GM21786 (cell line): ENCODE measurements around the gene KLHL7.

ENCODE experiments used
- ATAC-seq: cut with Tn5 transposase; IDR thresholded peaks from one replicate; pipeline ENCODE4 v1.9.1; 2021; ENCODE audit not compliant: unreplicated experiment

Gene KLHL7, protein sequence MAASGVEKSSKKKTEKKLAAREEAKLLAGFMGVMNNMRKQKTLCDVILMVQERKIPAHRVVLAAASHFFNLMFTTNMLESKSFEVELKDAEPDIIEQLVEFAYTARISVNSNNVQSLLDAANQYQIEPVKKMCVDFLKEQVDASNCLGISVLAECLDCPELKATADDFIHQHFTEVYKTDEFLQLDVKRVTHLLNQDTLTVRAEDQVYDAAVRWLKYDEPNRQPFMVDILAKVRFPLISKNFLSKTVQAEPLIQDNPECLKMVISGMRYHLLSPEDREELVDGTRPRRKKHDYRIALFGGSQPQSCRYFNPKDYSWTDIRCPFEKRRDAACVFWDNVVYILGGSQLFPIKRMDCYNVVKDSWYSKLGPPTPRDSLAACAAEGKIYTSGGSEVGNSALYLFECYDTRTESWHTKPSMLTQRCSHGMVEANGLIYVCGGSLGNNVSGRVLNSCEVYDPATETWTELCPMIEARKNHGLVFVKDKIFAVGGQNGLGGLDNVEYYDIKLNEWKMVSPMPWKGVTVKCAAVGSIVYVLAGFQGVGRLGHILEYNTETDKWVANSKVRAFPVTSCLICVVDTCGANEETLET

DNA sequence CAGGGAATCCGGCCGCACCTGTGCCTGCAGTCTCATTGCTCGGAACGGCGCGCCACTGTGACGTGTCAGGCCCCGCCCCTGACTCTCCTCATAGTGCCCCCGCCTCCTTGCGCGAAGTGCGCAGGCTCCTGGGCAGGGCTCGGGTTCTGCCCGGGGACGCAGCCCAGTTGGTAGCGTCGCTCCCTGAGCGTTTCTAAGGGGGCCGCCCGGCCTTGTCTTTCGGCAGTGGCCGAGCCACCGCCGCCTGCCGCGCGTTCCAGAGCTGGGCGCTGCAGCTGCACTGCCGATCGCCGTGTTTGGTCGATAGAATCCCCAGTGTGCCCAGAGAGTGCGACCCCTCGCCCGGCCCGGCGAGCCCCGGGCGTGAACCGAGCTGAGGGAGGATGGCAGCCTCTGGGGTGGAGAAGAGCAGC, at the start of gene KLHL7:
Gene KLHL7, plus strand, starts transcription at position 142 of the 413 bp plus-strand sequence. Its CDS starts 242 bp downstream, at position 384.
- peak; percentile 90 for ATAC-seq

DNA sequence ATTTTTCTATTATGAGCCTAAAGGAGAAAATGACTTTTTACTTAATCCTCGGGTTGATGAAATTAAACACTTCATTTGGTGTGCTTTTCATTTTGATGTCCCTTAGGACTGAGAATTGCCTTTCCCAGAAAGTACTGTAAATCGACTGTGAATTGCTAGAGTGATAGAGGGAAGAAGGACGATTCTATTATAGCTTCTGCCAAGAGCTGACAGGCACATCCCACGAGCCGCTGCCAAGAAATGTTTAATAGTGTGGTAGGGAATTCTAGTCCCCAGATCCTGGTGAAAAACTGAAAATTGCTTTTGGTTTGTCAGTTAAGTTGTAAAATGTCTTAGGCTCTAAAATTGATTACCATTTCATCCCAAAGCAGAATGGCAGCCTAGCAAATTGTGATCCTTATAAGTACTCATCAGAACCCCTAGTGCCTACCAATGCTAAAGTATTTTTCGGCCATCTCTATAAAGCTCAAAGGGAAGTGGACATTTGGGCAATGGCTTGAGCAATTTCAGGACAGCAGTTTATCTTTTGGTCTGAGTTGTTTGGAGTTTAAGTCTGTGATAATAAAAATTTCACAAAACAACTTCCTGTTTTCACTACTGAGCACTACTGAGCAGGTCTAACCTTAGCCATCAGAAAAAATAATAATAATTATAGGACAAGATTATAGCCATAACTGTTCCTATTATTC, 47.0 kb upstream of the KLHL7 start:
- no peak for ATAC-seq

DNA sequence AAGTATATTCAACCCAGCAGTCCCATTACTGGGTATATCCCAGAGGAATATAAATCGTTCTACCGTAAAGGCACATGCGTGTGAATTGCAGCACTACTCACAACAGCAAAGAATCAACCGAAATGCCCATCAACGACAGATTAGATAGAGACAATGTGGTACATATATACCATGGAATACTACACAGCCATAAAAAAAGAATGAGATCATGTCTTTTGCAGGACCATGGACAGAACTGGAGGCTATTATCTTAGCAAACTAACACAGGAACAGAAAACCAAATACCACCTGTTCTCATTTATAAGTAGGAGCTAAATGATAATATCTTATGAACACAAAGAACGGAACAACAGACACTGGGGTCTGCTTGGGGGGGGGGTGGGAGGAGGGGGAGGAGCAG, 44.3 kb upstream of the KLHL7 start:
- ATAC-seq: no peak

DNA sequence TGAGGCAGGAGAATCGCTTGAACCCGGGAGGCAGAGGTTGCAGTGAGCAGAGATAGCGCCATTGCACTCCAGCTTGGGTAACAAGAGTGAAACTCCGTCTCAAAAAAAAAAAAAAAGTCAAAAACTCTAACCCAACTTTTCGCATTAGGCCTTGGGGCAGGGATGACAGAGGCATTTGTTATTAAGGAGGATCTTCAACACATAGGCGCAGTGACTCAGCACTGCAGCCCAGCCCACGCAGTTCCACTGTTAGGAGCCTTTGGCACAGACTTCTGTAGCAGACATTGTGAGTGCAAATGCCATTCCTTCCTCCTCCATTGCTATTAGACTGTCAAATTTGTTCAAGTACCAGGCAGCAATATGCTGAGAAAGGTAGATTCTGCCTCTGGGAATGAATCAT, 43.1 kb upstream of the KLHL7 start:
- no peak for ATAC-seq

DNA sequence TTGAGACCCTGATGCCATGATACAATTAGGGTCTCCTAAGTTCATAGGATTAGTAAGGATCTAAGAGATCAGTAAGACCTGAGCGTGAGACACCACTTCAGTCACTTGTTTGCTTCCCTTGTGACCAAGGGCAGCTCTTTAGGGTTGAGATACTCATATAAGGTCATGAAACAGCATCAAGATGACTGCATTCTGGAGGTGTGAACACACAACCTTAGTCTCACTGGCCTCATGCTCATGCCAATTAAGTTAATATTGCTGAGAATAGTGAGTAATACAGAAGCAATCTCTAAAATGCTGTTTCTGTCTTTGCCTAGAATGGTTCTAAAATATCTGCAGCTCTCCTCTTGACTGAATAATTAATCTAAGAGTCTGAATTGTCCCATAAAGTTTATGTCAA, 39.6 kb upstream of the KLHL7 start:
- no peak for ATAC-seq

DNA sequence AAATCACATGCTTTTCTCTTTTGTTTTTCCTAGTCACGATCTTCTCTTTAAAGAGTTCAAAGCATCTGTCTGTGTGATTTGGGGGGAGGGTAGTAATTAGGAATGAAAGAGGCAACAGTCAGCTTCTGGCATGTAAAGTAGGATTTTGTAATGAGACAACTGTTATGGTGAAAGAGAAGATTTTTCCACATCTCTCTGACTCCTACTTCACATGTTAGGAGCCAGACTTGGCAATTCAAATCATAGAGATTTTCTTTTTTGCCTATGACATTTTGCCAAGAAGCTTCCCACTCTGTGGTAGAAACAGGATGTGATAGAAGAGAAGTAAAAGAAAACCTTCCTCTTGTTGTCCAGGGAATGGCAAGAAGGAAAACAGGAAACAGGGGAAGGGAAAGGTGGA, 38.3 kb upstream of the KLHL7 start:
- no peak for ATAC-seq

DNA sequence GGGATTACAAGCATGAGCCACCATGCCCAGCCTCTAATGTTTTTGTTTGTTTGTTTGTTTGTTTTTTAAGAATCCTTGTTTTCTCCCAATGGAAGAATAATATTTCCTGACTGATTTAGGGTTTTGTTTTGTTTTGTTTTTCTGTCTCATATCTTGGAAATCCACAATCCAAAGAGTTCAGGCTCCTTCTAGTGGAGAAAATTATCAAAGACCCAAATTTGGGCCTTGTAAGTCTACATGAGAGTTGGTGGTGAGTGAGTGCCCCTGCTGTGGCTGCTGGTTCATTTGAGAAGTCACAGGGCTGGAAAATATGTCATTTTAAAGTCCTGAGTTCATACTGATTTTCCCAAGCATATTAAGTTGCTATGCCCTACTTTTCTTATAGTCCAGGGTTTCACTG, 33.5 kb upstream of the KLHL7 start:
- ATAC-seq: no peak

DNA sequence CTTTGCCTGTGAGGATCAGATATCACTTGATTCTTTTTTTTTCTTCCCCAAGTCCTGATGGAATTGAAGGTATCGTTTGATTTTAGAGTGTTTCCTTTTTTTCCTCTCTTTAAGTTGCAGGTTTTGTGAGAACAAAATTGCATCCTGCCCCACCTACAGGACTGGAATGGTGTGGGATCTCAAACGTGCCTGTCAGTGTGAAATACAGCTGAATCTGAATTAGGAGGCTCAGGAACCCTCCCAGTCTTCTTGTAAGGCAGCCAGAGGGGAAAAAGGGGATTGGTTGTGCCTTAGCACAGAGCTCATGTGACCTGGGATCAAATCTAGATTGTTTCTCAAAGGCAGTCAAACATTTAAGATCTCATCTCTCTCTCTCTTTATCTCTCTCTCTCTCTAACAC, 32.7 kb upstream of the KLHL7 start:
- ATAC-seq: no peak

DNA sequence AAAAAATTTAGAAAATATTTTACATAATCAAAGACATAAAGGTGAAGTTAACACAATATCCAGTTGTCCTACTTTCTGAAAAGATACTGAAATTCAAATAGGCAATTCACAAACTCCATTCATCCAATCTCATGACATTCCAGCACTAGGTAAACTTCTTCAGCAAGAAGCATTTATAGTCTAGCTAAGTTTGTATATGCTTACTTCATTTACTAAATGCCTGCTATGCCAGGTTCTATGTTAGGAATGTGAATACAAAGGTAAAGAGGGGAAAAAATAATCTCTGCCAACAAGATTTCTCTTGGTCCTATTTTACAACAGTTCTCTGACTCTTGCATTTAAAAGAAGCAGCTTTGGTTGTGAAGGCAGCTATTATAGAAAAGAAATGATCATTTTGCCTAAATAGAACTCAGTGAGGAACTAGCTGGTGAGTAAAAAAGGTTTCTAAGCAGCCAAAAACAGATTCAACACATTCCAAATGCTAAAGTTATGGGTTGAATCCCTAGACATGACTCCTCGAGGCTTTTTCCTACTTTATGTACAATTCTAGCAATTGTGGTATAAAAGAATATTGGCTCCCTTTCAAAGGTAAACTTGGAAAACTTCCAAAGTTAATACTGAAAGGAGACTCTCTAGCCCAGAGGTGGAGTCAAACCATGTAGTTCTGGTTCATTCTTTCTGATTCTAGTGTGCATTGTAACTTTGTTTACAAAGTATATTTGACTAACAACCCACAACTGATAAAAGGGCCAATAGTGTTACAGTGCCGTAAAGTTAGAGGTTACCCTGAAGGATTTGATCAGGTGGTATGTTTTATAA, 30.9 kb upstream of the KLHL7 start:
- ATAC-seq: no peak

DNA sequence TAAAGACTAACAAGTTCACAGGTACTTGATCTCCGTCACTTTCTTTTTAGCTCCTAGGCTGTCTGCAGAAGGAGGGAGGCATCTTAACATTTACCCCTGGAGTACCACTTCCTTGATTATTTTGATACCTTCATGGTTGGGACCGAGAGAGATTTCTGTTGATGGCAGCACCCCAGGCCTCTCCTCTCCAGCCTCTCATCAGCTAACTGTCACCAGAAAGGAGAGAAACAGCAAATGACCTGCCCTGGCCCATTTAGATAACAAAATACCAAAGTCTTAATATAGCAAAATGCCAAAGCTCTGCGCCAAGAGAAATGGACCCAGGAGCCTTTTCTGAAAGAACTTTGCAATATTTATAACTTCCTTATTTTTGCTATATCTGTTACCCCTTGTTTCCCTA, 30.0 kb upstream of the KLHL7 start:
- no peak for ATAC-seq

DNA sequence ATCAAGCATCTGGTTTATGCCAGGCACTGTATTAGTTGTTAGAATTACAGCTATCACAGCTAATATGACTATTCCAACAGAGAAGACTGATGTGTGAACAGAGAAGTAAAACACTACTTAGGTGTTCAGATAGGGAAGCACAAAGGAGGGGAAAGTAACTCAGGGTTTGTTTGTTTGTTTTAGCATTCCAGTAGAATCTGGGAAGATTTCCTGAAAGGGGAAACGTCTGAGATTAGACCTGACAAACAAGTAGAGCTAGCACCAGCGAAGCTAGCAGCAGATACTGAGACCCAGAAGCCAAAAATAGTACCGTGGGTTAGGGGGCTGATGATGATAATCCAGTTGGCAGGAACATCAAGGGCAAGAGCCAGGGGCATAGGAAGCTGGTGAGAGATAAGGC, 28.8 kb upstream of the KLHL7 start:
- ATAC-seq: no peak

DNA sequence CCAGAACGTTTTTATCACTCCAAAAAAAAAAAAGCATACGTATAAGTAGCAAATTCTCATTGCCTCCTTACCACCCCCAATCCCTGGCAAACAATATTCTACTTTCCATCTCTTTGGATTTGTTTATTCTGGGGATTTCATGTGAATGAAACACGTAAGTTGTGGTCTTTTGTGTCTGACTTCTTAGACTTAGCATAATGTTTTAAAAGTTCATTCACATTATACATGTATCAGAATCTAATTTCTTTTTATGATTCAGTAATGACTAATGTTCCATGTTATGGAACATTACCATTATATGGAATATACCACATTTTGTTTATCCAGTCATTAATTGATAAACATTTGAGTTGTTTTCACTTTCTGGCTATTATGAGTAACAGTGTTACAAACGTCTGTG, 12.5 kb upstream of the KLHL7 start:
- ATAC-seq: no peak

DNA sequence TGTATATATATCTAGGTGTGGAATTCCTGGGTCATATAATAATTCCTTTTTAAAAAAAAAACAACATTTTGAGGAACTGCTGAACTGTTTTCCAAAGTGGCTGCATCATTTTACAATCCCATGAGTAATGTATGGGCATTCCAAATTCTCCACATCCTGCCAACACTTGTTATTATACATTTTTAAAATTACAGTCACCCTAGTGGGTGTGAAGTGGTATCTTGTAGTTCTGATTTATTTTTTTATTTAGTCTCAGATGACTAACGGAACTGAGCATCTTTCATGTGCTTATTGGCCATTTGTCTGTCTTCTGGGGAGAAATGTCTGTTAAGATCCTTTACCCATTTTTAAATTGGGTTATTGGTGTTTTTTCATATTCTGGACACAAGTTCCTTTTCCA, 12.0 kb upstream of the KLHL7 start:
- no peak for ATAC-seq

DNA sequence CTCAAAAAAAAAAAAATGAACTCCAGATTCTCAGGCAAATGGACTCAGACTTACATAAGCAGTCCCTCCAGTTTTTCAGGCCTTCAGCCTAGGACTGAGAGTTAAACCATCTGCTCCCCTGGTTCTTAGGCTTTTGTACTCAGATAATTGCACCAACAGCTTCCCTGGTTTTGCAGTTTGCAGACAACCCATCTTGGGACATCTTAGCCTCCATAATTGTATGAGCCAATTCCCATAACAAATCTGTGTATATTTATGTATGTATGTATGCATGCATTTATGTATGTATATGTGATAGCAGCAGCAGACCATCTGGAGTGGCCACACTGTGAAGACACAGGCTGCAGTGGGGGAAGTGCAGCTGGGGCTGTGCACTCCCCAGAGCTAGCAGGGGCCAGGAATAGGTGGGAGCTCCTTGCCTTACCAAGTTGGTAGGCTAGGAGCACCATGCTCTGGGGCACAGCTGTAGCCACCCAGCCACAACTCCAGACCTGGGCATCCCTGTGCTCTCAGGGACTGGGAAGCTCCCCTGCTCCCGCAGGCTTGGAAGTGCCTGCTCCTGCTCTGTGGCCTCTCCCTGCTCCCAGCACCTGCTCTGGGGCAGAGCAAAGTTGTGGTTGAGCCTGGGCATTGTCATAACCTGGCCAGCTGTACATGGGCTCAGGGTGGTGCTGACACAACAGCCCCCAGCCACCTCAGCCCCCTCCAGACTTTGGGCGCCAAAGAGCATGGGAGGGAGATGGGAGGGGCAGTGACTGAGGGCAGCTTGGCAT, 8.9 kb upstream of the KLHL7 start:
- ATAC-seq: no peak

DNA sequence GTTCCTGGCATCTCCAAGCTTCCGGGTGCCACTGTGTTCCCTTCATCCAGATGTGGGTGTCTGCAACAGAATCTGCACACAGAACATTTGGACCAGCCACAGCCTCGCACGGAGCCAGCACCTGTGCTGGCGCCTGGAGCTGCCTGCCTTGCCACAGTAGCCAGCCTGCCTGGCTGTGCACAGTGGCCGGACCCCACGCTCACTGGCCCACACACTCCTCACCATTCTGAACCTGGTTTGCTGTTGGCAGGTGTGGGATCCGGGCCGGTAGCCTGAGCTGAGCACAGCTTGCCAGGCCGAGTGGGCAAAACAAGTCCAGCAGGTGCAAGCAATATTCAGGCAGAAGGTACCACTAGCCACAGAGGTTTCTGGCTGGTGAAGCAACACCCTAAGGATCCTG, 7.6 kb upstream of the KLHL7 start:
- no peak for ATAC-seq

DNA sequence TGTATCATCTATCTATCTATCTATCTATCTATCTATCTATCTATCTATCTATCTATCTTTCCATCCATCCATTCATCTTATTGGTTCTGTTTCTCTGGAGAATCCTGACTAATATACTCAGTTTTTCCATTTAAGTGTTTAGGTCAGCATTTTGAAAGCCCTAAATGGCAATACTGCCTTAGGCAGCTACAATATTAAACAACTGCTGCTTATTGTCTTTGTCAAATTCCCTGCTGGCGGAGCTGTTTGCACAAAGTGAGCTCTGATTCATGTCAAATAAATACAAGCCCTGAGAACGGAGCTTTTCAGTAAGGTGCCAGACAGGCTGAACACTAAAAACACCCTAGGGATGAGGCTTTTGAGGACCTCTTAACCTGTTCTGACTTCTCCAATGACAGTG, 7.1 kb upstream of the KLHL7 start:
- ATAC-seq: no peak

DNA sequence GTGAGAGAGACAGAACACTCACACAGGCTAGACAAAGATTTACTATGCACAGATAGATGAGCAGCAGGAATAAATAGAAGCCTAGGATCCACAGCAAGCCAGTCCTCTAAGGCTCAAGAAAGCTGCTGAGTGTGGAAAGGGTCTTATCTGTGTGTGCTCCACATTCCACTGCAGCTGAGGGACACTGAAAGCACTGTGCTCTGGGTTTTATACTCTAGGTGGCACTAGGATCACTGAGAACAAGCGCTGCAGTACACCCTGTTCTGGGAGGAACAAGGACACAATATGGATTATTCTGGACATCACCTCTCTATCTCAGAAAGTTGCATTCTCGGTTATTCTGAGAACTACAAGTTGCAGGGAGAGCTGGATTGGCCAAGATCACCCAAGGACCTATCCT, 4.9 kb upstream of the KLHL7 start:
- no peak for ATAC-seq

DNA sequence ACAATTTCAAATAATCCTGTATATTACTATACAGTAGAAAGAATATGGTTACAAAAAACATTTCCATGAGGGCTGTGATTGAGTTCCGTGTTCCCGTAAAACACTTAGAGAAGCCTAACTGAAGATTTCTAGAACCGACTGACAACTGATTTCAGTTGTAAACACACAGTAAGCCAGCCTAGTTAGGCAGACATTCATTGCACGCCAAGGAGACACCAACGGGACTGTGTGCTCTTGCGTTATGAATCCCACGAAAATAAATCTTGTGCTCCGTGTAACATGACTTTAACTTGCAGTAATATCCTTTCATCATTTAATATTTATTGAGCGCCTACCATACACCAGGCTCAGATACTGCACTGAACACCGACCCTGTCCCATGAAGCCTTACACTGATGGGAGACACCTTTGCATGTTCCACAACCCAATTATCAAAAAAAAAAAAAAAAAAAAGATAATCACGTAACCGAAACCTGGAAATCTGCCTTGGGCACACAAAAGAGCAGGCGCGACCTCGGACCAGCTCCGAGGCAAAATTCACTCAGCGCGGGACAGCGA, 420 bp upstream of the KLHL7 start:
- peak; percentile 30 for ATAC-seq

DNA sequence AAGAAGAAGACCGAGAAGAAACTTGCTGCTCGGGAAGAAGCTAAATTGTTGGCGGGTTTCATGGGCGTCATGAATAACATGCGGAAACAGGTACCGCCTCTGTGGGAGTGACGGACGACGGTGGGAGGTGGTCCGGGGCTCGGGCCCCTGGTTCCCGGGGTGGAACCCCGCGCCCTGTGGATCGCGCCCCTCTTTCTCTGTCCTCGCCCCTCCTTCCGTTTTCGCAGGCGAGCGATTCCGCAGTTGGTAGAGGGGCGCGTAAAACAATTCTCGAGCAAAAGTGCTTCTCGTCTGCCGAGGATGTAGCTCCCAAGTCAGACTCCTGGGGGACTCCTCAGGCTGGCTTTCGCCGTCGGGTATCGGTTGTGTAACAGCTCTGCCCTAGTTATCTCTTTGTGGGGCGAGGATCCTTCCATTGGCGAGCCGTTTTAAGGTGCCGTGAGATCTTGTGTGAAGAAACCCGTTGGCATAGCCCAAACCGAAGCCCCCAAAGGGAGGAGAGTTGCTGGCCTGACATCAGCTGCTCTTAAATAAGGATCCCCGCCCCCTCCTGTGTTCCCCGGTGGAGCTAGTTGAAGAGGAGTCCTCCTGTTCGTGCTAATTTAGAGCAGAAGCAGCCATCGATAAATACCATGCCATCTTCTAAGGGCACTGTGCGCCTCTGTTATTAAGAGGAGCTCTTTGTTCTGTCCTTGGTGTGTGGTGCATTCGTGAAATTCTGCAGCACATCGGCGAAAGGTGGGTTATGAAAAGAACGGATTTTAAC, 655 bp downstream of the KLHL7 start:
- peak; percentile 32 for ATAC-seq
